ENCODE measurements around the gene PARM1. TPM values are rescaled to one million over a fixed set of nuclear protein-coding genes. Genes with fewer than 3 reads are reported as not detected.

Gene PARM1
- total RNA-seq, 2 donors from 2014 or later: 105 to 133 TPM

GRCh38 chr4:74944354-74944793 lies 11.5 kb downstream of the PARM1 start:
- peak overlapping the region; percentile 70 to 82 for H3K27ac ChIP-seq
- no peaks in the 10 kb centered on the region for H3K27me3 ChIP-seq (replicated peaks; ENCODE audit: insufficient read depth)
- 61% methylated on average over 6 of the region's 6 CpGs for WGBS
- intact Hi-C loops (cut with DNase I): no loop called here
- H3K4me1 ChIP-seq (replicated peaks): peaks cover 5% of the 10 kb centered on the region
- H3K9me3 ChIP-seq: no peaks in the 10 kb centered on the region
- peak; percentile 10 for TF ChIP-seq POLR2A (IDR thresholded peaks at IDR 0.05)
- TF ChIP-seq CTCF (IDR thresholded peaks at IDR 0.05): no peak
- TF ChIP-seq POLR2AphosphoS5 (IDR thresholded peaks at IDR 0.05): peak; percentile 92
- H3K36me3 ChIP-seq: no peaks in the 10 kb centered on the region
- peak; percentile 89 for DNase-seq (ENCODE audit: low spot score)
- H3K4me3 ChIP-seq: no peak overlapping the region

GRCh38 chr4:74946196-74946595 lies 13.3 kb downstream of the PARM1 start:
- 63% methylated on average over 3 of the region's 3 CpGs for WGBS
- Histone ChIP-seq H3K4me3 (no peak overlapping the region), H3K27ac (no peak overlapping the region), H3K4me1 (replicated peaks) (peaks cover 5% of the 10 kb centered on the region), H3K27me3 (replicated peaks; ENCODE audit: insufficient read depth) (no peaks in the 10 kb centered on the region), H3K36me3 (no peaks in the 10 kb centered on the region), H3K9me3 (no peaks in the 10 kb centered on the region)
- intact Hi-C loops (cut with DNase I): no loop called here
- no peak for TF ChIP-seq CTCF (IDR thresholded peaks at IDR 0.05)
- TF ChIP-seq POLR2A (IDR thresholded peaks at IDR 0.05): no peak
- no peak for TF ChIP-seq POLR2AphosphoS5 (IDR thresholded peaks at IDR 0.05)
- no peak for DNase-seq (ENCODE audit: low spot score)

GRCh38 chr4:74947798-74948197 lies 14.9 kb downstream of the PARM1 start:
- 74% methylated on average over 2 of the region's 2 CpGs for WGBS
- Histone ChIP-seq H3K9me3 (no peaks in the 10 kb centered on the region), H3K4me1 (replicated peaks) (peaks cover 5% of the 10 kb centered on the region), H3K27me3 (replicated peaks; ENCODE audit: insufficient read depth) (no peaks in the 10 kb centered on the region), H3K4me3 (no peak overlapping the region), H3K36me3 (no peaks in the 10 kb centered on the region), H3K27ac (peak overlapping the region in 1 of 2 donors; percentile 17)
- TF ChIP-seq POLR2A (IDR thresholded peaks at IDR 0.05): no peak
- no peak for TF ChIP-seq CTCF (IDR thresholded peaks at IDR 0.05)
- TF ChIP-seq POLR2AphosphoS5 (IDR thresholded peaks at IDR 0.05): peak; percentile 1
- intact Hi-C loops (cut with DNase I): no loop called here
- no peak for DNase-seq (ENCODE audit: low spot score)

- Histone ChIP-seq H3K27ac (peak overlapping the region in 1 of 2 donors; percentile 17), H3K27me3 (replicated peaks; ENCODE audit: insufficient read depth) (no peaks in the 10 kb centered on the region), H3K9me3 (no peaks in the 10 kb centered on the region), H3K4me3 (no peak overlapping the region), H3K36me3 (no peaks in the 10 kb centered on the region), H3K4me1 (replicated peaks) (peaks cover 5% of the 10 kb centered on the region)
- no peak for DNase-seq (ENCODE audit: low spot score)
- WGBS: 44% methylated on average over 2 of the region's 2 CpGs
- no peak for TF ChIP-seq POLR2A (IDR thresholded peaks at IDR 0.05)
- no peak for TF ChIP-seq CTCF (IDR thresholded peaks at IDR 0.05)
- TF ChIP-seq POLR2AphosphoS5 (IDR thresholded peaks at IDR 0.05): no peak
- intact Hi-C loops (cut with DNase I): no loop called here
Observed at GRCh38 chr4:74948236-74948635, 15.3 kb downstream of the PARM1 start.

GRCh38 chr4:74950200-74950599 lies 17.3 kb downstream of the PARM1 start:
- Histone ChIP-seq H3K4me3 (no peak overlapping the region), H3K27ac (no peak overlapping the region), H3K9me3 (no peaks in the 10 kb centered on the region), H3K36me3 (no peaks in the 10 kb centered on the region), H3K27me3 (replicated peaks; ENCODE audit: insufficient read depth) (no peaks in the 10 kb centered on the region), H3K4me1 (replicated peaks) (no peaks in the 10 kb centered on the region)
- no peak for DNase-seq (ENCODE audit: low spot score)
- intact Hi-C loops (cut with DNase I): no loop called here
- no peak for TF ChIP-seq CTCF (IDR thresholded peaks at IDR 0.05)
- TF ChIP-seq POLR2AphosphoS5 (IDR thresholded peaks at IDR 0.05): no peak
- TF ChIP-seq POLR2A (IDR thresholded peaks at IDR 0.05): no peak
- 83% methylated on average over 3 of the region's 3 CpGs for WGBS
